ENCODE data around the gene CCDC63. TPM values are rescaled to one million over a fixed set of nuclear protein-coding genes. Genes with fewer than 3 reads are reported as not detected.
"Not testable (repeated sequence)": the region's sequence is repeated elsewhere in the genome, so short reads cannot be mapped to it uniquely, and the experiment has no call there.

CCDC63 gene
- total RNA-seq, 1 experiment from 2014 or later, result 0.76 TPM

DNA sequence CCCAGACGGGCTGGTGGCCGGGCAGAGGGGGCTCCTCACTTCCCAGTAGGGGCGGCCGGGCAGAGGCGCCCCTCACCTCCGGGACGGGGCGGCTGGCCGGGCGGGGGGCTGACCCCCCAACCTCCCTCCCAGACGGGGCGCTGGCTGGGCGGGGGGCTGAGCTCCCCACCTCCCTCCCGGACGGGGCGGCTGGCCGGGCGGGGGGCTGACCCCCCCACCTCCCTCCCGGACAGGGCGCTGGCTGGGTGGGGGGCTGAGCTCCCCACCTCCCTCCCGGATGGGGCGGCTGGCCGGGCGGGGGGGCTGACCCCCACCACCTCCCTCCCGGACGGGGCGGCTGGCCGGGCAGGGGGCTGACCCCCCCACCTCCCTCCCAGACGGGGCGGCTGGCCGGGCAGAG is 103.7 kb downstream of the CCDC63 start:
- H3K36me3 ChIP-seq (replicated peaks; ENCODE audit: control insufficient read depth, insufficient read depth, low read length); H3K4me3 ChIP-seq (ENCODE audit: insufficient read depth, low read depth, low read length); DNase-seq; H3K27me3 ChIP-seq (ENCODE audit: control insufficient read depth, insufficient read depth, low read length): not testable (repeated sequence)

DNA sequence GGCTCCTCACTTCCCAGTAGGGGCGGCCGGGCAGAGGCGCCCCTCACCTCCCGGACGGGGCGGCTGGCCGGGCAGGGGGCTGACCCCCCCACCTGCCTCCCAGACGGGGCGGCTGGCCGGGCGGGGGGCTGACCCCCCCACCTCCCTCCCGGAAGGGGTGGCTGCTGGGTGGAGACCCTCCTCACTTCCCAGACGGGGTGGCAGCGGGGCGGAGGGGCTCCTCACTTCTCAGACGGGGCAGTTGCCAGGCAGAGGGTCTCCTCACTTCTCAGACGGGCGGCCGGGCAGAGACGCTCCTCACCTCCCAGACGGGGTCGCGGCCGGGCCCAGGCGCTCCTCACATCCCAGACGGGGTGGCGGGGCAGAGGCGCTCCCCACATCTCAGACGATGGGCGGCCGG is 104.1 kb downstream of the CCDC63 start:
- not testable (repeated sequence) for DNase-seq; H3K27me3 ChIP-seq (ENCODE audit: control insufficient read depth, insufficient read depth, low read length); H3K4me3 ChIP-seq (ENCODE audit: insufficient read depth, low read depth, low read length); H3K36me3 ChIP-seq (replicated peaks; ENCODE audit: control insufficient read depth, insufficient read depth, low read length)

Other genes with a start within 250 kb of the CCDC63 start
- 6.2 and 7.8 TPM in 2 replicates for gene TCTN1, start 232.9 kb upstream of the CCDC63 start, total RNA-seq (2014; rRNA removed; shearing (Covaris generic))
- gene HVCN1, start 157.9 kb upstream of the CCDC63 start, total RNA-seq (2014; rRNA removed; shearing (Covaris generic)), result 5.8 and 6.9 TPM in 2 replicates
- gene PPP1CC, start 104.1 kb upstream of the CCDC63 start, total RNA-seq (2014; rRNA removed; shearing (Covaris generic)), result 251 and 310 TPM in 2 replicates
- gene MYL2, start 73.6 kb downstream of the CCDC63 start, total RNA-seq (2014; rRNA removed; shearing (Covaris generic)), result not detected in 2 replicates
- 4.2 and 4.5 TPM in 2 replicates for gene CUX2, start 187.2 kb downstream of the CCDC63 start, total RNA-seq (2014; rRNA removed; shearing (Covaris generic))

Data from H7 (cell line).